Measurements from ENCODE around the gene PTPRC.
"Not testable (repeated sequence)": the region's sequence is repeated elsewhere in the genome, so short reads cannot be mapped to it uniquely, and the experiment has no call there.

PTPRC gene, protein sequence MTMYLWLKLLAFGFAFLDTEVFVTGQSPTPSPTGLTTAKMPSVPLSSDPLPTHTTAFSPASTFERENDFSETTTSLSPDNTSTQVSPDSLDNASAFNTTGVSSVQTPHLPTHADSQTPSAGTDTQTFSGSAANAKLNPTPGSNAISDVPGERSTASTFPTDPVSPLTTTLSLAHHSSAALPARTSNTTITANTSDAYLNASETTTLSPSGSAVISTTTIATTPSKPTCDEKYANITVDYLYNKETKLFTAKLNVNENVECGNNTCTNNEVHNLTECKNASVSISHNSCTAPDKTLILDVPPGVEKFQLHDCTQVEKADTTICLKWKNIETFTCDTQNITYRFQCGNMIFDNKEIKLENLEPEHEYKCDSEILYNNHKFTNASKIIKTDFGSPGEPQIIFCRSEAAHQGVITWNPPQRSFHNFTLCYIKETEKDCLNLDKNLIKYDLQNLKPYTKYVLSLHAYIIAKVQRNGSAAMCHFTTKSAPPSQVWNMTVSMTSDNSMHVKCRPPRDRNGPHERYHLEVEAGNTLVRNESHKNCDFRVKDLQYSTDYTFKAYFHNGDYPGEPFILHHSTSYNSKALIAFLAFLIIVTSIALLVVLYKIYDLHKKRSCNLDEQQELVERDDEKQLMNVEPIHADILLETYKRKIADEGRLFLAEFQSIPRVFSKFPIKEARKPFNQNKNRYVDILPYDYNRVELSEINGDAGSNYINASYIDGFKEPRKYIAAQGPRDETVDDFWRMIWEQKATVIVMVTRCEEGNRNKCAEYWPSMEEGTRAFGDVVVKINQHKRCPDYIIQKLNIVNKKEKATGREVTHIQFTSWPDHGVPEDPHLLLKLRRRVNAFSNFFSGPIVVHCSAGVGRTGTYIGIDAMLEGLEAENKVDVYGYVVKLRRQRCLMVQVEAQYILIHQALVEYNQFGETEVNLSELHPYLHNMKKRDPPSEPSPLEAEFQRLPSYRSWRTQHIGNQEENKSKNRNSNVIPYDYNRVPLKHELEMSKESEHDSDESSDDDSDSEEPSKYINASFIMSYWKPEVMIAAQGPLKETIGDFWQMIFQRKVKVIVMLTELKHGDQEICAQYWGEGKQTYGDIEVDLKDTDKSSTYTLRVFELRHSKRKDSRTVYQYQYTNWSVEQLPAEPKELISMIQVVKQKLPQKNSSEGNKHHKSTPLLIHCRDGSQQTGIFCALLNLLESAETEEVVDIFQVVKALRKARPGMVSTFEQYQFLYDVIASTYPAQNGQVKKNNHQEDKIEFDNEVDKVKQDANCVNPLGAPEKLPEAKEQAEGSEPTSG (N-terminal part only)

DNA sequence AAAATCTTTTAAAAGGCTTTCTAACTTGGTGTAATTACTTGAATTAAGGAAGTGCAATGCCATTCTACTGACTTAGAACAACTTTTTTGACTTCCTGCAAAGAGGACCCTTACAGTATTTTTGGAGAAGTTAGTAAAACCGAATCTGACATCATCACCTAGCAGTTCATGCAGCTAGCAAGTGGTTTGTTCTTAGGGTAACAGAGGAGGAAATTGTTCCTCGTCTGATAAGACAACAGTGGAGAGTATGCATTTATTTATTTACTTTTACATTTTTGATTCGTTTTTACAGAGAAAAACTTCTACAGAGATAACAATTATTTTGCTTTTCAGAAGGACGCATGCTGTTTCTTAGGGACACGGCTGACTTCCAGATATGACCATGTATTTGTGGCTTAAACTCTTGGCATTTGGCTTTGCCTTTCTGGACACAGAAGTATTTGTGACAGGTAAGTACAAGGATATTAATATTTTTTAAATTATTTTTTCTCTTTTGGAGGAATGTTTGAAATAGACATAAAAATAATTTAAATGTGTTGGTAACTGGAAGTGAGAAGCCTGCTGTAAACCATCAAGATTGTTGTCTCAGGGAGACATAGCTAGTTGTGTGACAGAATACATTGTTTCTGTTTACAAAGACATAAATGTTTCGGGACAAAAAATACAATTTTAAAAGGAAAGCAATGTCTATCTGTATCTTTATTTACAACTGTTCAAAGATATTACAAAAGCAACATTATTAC lies at the start of gene PTPRC:
PTPRC (plus strand) TSS at position 147 of the 742 bp plus-strand sequence; CDS start at position 376, 229 bp downstream.
- peak; percentile 87 for DNase-seq (ENCODE audit: low spot score)

- no peak for DNase-seq (ENCODE audit: low spot score)
Measured at GRCh38 chr1:198590454-198590853, 48.4 kb upstream of the PTPRC start.

DNA sequence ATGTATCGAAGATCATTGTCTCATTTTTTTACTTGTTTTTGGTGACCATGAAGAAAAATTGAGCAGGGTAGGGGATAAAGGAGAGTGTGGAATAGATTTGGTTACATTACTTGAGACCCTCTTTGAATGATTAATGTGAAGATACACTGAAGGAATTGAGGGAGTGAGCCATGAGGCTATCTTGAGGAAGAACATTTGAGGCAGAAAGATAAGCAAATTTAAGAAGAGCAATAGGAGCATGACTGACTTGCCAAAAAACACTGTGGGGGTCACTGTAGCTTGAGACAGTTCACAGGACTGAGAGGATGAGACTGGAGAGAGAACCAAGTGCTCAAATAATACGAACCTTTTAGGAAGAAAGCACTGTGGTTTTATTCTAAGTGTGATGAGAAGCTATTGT lies 43.1 kb upstream of the PTPRC start:
- no peak for DNase-seq (ENCODE audit: low spot score)

- peak; percentile 40 for DNase-seq (ENCODE audit: low spot score)
Measured at GRCh38 chr1:198597690-198598430, 41.0 kb upstream of the PTPRC start.

DNA sequence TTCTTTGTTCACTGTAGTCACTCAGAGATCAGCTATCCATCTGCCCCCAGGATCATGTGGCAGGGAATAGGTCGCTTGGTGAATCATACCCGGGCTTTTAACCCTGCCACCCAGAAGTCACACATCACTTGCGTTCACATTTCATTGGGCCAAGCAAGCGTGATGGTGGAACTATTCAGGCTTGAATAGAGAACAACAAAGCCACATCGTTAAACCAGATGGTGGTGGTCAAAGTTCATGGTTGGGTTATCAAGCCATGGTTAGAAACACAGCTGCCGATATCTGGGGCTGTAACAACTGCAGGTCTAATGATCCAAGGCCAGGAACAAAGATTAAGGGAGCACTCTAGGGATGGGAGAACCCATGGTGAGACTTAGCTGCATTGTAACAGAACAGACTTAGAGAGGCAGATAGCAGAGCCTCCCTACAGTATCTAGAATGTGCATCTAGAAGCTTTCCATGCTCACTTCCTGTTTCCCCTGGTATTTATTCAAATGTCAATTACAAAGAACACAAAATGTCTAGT lies 40.0 kb upstream of the PTPRC start:
- no peak for DNase-seq (ENCODE audit: low spot score)

- no peak for DNase-seq (ENCODE audit: low spot score)
Measured at GRCh38 chr1:198599749-198600148, 39.1 kb upstream of the PTPRC start.

- DNase-seq (ENCODE audit: low spot score): no peak
Measured at GRCh38 chr1:198600906-198601305, 37.9 kb upstream of the PTPRC start.

GRCh38 chr1:198601310-198601709 lies 37.5 kb upstream of the PTPRC start:
- DNase-seq (ENCODE audit: low spot score): not testable (repeated sequence)

GRCh38 chr1:198601936-198602889 lies 36.6 kb upstream of the PTPRC start:
- DNase-seq (ENCODE audit: low spot score): no peak

DNA sequence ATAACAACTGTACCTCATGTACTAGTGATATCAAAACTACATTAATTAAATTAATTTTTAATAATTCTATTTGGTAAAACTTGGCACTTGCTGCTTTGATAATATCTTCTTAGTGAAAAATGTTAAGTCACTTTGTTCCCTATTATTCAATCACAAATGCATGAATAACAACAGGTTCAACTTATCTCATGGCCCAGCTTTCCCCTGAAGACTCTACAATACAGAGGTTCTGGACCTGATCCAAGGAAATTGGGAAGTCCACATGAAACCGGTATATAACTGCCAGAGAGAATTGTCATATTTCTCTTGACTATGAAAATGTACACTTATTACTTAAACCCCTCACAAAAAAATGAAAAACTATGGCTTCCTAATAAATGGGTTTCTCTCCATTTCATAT lies 33.9 kb upstream of the PTPRC start:
- DNase-seq (ENCODE audit: low spot score): no peak

DNA sequence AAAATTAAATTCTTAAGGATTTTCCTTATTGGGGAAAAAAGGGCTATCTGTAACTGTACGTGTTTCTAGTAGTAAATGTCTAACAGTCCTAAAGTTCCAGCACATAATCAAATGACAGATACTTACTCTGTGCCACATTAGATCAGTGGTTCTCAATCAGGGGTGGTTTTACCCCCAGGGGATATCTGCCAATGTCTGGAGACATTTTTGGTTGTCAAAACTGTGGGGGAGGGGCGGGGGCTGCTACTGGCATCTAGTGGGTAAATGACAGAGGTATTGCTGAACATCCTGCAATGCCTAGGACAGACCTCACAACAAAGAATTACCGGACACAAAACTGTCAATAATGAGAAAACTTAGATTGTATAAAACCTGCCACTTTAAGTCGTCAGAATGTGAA lies 33.4 kb upstream of the PTPRC start:
- DNase-seq (ENCODE audit: low spot score): no peak

GRCh38 chr1:198606020-198606438 lies 32.8 kb upstream of the PTPRC start:
- no peak for DNase-seq (ENCODE audit: low spot score)

- DNase-seq (ENCODE audit: low spot score): no peak
Measured at GRCh38 chr1:198607714-198608113, 31.1 kb upstream of the PTPRC start.

- no peak for DNase-seq (ENCODE audit: low spot score)
Measured at GRCh38 chr1:198610362-198610761, 28.5 kb upstream of the PTPRC start.

GRCh38 chr1:198611219-198611618 lies 27.6 kb upstream of the PTPRC start:
- DNase-seq (ENCODE audit: low spot score): no peak

DNA sequence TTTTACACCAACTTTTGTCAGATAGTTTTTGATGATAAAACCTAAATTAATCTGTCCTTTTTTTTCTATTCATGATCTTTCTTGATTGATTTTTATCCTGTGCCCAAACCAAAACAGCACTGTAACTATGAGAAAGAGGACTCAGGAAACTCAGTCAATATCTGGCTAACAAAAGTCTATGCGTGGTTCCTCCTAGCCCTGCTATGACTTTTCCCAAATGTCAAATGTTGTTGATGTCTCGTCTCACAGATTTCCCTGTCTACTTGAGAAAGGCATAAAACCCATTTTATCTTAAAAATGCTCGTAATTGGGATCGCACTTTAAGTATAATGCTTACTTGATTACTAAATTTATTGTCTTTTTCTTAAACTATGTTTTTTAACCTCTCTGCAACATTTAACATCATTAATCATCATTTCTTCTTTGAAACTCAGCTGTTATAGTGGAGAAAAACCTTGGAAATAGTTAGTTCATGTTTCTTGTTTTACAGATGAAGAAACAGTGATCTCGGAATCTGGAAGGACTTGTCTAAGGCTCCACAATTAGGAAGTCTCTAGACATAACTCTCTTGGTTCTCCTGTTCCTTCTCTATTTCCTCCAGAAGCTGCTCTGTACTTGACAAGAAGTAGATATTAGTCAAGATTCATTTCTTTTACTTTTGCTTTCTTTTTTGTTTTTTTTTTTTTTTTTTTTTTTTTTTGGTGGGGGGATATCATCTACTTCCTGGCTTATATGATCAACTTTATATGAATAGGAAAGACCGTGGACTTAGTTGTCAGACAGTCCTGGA lies 26.2 kb upstream of the PTPRC start:
- DNase-seq (ENCODE audit: low spot score): peak; percentile 40

DNA sequence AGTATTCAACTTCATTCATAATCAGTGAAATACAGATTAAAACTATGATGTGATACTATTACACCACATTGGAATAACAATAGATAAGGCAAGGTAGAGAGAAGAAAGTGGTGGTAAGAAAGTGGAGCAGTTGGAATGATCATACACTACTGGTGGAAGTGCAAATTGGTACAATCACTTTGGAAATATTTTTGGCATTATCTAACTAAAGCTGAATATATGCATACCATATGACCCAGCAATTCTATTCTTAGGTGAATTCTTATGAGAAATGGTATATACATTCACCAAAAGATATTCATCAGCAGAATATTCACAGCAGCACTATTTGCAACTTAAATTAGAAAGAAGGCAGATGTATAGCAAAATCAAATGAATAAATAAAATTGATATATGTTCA lies 21.4 kb upstream of the PTPRC start:
- DNase-seq (ENCODE audit: low spot score): no peak

DNA sequence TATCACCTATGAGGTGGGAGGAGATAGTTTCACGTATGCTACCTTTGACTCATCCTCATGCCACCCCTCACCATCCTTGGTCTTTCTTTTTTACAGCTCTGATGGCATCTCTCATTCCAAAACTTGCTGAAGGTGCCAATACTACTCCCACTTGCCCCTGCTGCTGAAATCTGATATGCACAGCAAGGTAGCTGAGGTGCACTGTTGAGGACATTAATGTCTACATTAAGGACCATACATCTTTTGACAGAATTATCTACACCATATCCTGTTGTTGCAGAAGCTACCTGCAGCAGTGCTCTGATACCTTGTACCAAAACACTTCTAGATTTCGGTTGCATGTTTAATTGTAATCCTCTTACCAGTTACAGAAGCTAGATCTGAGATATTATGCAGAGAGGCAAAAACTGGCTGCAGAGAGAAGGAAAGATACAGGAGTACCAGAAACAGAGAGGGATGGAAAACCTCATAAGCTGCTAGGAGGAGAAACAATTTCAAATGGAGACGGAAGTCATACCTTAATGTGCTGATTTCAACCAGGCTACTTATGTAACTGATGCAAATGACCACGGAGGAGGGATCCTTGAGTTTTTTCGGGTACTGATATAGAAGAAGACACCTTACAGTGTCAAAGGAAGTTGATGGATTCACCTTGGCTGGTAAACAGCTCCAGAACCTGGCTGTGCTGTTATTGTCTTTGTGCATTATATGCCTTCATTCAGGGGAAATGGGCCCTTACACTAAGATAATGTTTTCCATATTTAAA lies 19.3 kb upstream of the PTPRC start:
- DNase-seq (ENCODE audit: low spot score): no peak
